Caco-2 (cell line): ENCODE data around the gene ANKRD28. TPM values are rescaled to one million over a fixed set of nuclear protein-coding genes. Genes with fewer than 3 reads are reported as not detected.

Experiments used
- BruUV-seq: library from RNA; stranded (reverse); fragments of 400-500 nt; replicated peaks from 2 replicates; lab custom pipeline; 2021; lab: Mats Ljungman, UMichigan
- CTCF ChIA-PET: fragments of 300-600 bp; sonication (Branson Sonifier 250); formaldehyde crosslinking; loops from one replicate; lab custom pipeline; 2022; ENCODE audit warnings: antibody characterized with exemption; lab: Charles Lee
- POLR2A ChIA-PET: fragments of 300-600 bp; sonication (Branson Sonifier 250); formaldehyde crosslinking; loops from one replicate; lab custom pipeline; 2022; ENCODE audit warnings: antibody characterized with exemption; lab: Charles Lee
- DNase-seq, 2 experiments: peaks; one replicate each; pipeline versions ENCODE4 v3.0.0 to v3.0.0-alpha.2; 2020 to 2022
- H3K27me3 ChIP-seq: replicated peaks from 2 replicates; pipeline ENCODE4 v1.6.0; 2011; ENCODE audit warnings: low read length; ENCODE audit not compliant: control insufficient read depth, insufficient read depth
- H3K36me3 ChIP-seq: 2 replicates; pipeline ENCODE4 v1.5.1; 2011; ENCODE audit warnings: low read length; ENCODE audit not compliant: control insufficient read depth, insufficient read depth
- H3K4me1 ChIP-seq: fragments of 250-450 bp; sonication (Bioruptor Pico); 2 replicates; pipeline ENCODE4 v1.5.1; 2020; ENCODE audit warnings: mild to moderate bottlenecking
- H3K4me3 ChIP-seq: 2 replicates; pipeline ENCODE4 v1.5.1; 2011; ENCODE audit warnings: low read depth, mild to moderate bottlenecking, control low read depth, low read length
- H3K9me3 ChIP-seq: fragments of 250-450 bp; sonication (Bioruptor Pico); 2 replicates; pipeline ENCODE4 v1.5.1; 2020; ENCODE audit warnings: mild to moderate bottlenecking, moderate library complexity
- H3K27ac Mint-ChIP-seq: one replicate; pipeline ENCODE4 v1.8.0; 2022; ENCODE audit warnings: mixed read lengths; ENCODE audit not compliant: unreplicated experiment
- H3K27me3 Mint-ChIP-seq: one replicate; pipeline ENCODE4 v1.8.0; 2022; ENCODE audit warnings: mixed read lengths; ENCODE audit not compliant: insufficient read depth, unreplicated experiment
- H3K36me3 Mint-ChIP-seq: one replicate; pipeline ENCODE4 v1.8.0; 2022; ENCODE audit warnings: mild to moderate bottlenecking, mixed read lengths; ENCODE audit not compliant: insufficient read depth, unreplicated experiment
- H3K4me1 Mint-ChIP-seq: one replicate; pipeline ENCODE4 v1.8.0; 2022; ENCODE audit warnings: low read depth, mixed read lengths; ENCODE audit not compliant: unreplicated experiment
- H3K4me3 Mint-ChIP-seq: one replicate; pipeline ENCODE4 v1.8.0; 2022; ENCODE audit warnings: mild to moderate bottlenecking, moderate library complexity, mixed read lengths; ENCODE audit not compliant: unreplicated experiment
- H3K9me3 Mint-ChIP-seq: one replicate; pipeline ENCODE4 v1.8.0; 2022; ENCODE audit warnings: mixed read lengths; ENCODE audit not compliant: unreplicated experiment
- CTCF ChIP-seq, 2 experiments: fragments of 200-600 bp in 1 of 2; IDR thresholded peaks; 1 replicate in 1 of 2; 2 replicates in 1 of 2; pipeline versions ENCODE4 v1.5.1 to v1.8.0; 2011 to 2022; ENCODE audit warnings: antibody characterized with exemption in 1 of 2, control low read depth in 1 of 2, inconsistent platforms in 1 of 2, low read depth in 1 of 2, low read length in 1 of 2, mild to moderate bottlenecking in 1 of 2, moderate library complexity in 1 of 2; ENCODE audit not compliant: insufficient read depth in 1 of 2, severe bottlenecking in 1 of 2, unreplicated experiment in 1 of 2
- intact Hi-C: fragments of 100-400 bp; cut with micrococcal nuclease; formaldehyde crosslinking; loops from one replicate; pipeline ENCODE4 v1.10.0; 2022; ENCODE audit not compliant: unreplicated experiment
- total RNA-seq: library from RNA; stranded (reverse); gene quantifications from 2 replicates; pipeline ENCODE4 v1.2.3, GENCODE V29; 2022

Gene ANKRD28
- total RNA-seq, 1 experiment from 2014 or later, result 37.2 TPM

GRCh38 chr3:15654891-15655290 lies 142.9 kb downstream of the ANKRD28 start:
- ChIA-PET POLR2A (no interaction called here), CTCF (no interaction called here)
- no TSS peak for BruUV-seq

GRCh38 chr3:15654127-15654526 lies 143.7 kb downstream of the ANKRD28 start:
- Histone ChIP-seq H3K4me1 (no peaks in the 10 kb centered on the region), H3K27me3 (no peaks in the 10 kb centered on the region), H3K9me3 (peaks cover 8% of the 10 kb centered on the region), H3K4me3 (no peak overlapping the region), H3K36me3 (no peaks in the 10 kb centered on the region)
- ChIA-PET POLR2A (no interaction called here), CTCF (no interaction called here)
- no peak for TF ChIP-seq CTCF (IDR thresholded peaks at IDR 0.05; ENCODE audit: insufficient read depth in 1 of 2, low read depth in 1 of 2, low read length in 1 of 2, severe bottlenecking in 1 of 2, unreplicated experiment in 1 of 2)
- peaks cover 8% of the 10 kb centered on the region for H3K4me1 Mint-ChIP-seq
- intact Hi-C loops, result no loop called here
- H3K9me3 Mint-ChIP-seq, result peaks cover 18% of the 10 kb centered on the region
- no peak overlapping the region for H3K27ac Mint-ChIP-seq
- no peaks in the 10 kb centered on the region for H3K27me3 Mint-ChIP-seq
- no TSS peak for BruUV-seq
- DNase-seq, result no peak
- H3K4me3 Mint-ChIP-seq, result no peak overlapping the region
- H3K36me3 Mint-ChIP-seq, result no peaks in the 10 kb centered on the region

More at GRCh38 chr3:15654891-15655290, 142.9 kb downstream of the ANKRD28 start:
- Histone ChIP-seq H3K9me3 (peaks cover 8% of the 10 kb centered on the region), H3K4me1 (no peaks in the 10 kb centered on the region), H3K27me3 (no peaks in the 10 kb centered on the region), H3K36me3 (no peaks in the 10 kb centered on the region), H3K4me3 (no peak overlapping the region)
- intact Hi-C loops, result no loop called here
- Mint-ChIP-seq H3K4me3 (no peak overlapping the region), H3K9me3 (peaks cover 18% of the 10 kb centered on the region), H3K27me3 (no peaks in the 10 kb centered on the region), H3K27ac (no peak overlapping the region), H3K36me3 (no peaks in the 10 kb centered on the region), H3K4me1 (peaks cover under 1% of the 10 kb centered on the region)
- no peak for DNase-seq
- TF ChIP-seq CTCF (IDR thresholded peaks at IDR 0.05; ENCODE audit: insufficient read depth in 1 of 2, low read depth in 1 of 2, low read length in 1 of 2, severe bottlenecking in 1 of 2, unreplicated experiment in 1 of 2), result no peak

GRCh38 chr3:15653321-15653720 lies 144.5 kb downstream of the ANKRD28 start:
- peaks cover 18% of the 10 kb centered on the region for H3K9me3 Mint-ChIP-seq
- H3K36me3 Mint-ChIP-seq, result no peaks in the 10 kb centered on the region
- Histone ChIP-seq H3K27me3 (no peaks in the 10 kb centered on the region), H3K4me1 (no peaks in the 10 kb centered on the region), H3K9me3 (peaks cover 8% of the 10 kb centered on the region), H3K4me3 (no peak overlapping the region), H3K36me3 (no peaks in the 10 kb centered on the region)
- no peak for DNase-seq
- intact Hi-C loops, result no loop called here
- H3K27me3 Mint-ChIP-seq, result no peaks in the 10 kb centered on the region
- BruUV-seq, result no TSS peak
- H3K4me1 Mint-ChIP-seq, result peaks cover 8% of the 10 kb centered on the region
- no peak overlapping the region for H3K4me3 Mint-ChIP-seq
- H3K27ac Mint-ChIP-seq, result no peak overlapping the region
- no peak for TF ChIP-seq CTCF (IDR thresholded peaks at IDR 0.05; ENCODE audit: insufficient read depth in 1 of 2, low read depth in 1 of 2, low read length in 1 of 2, severe bottlenecking in 1 of 2, unreplicated experiment in 1 of 2)
- ChIA-PET POLR2A (no interaction called here), CTCF (no interaction called here)
